DND-41 (cell line): ENCODE measurements around the gene OTOF.

Experiments
- ATAC-seq: fragments of 200-7000 bp; cut with Tn5 transposase; 3 replicates; pipeline ENCODE4 v1.9.1; 2021; ENCODE audit warnings: low read depth; ENCODE audit not compliant: insufficient read depth
- DNase-seq: peaks from one replicate; pipeline ENCODE4 v3.0.0-alpha.2; 2020
- H2AFZ ChIP-seq: 2 replicates; pipeline ENCODE4 v1.6.0; 2012; ENCODE audit warnings: low read depth, low read length
- H3K27ac ChIP-seq: 2 replicates; pipeline ENCODE4 v1.5.1; 2012; ENCODE audit warnings: low read length, inconsistent platforms
- H3K27me3 ChIP-seq: fragments of 200-600 bp; sonication (generic); 2 replicates; pipeline ENCODE4 v1.6.0; 2012; ENCODE audit warnings: low read length, mild to moderate bottlenecking, inconsistent platforms; ENCODE audit not compliant: insufficient read depth, poor library complexity
- H3K36me3 ChIP-seq: 2 replicates; pipeline ENCODE4 v1.5.1; 2012; ENCODE audit warnings: low read length, inconsistent platforms; ENCODE audit not compliant: insufficient read depth
- H3K4me1 ChIP-seq: 2 replicates; pipeline ENCODE4 v1.5.1; 2012; ENCODE audit warnings: mild to moderate bottlenecking, low read length; ENCODE audit not compliant: insufficient read depth
- H3K4me2 ChIP-seq: 2 replicates; pipeline ENCODE4 v1.6.0; 2012; ENCODE audit warnings: mild to moderate bottlenecking, moderate library complexity, low read length, inconsistent platforms; ENCODE audit not compliant: insufficient read depth
- H3K4me3 ChIP-seq, 2 experiments: fragments of 200-600 bp in 1 of 2; shearing (Covaris generic) in 1 of 2; 2 replicates each; pipeline ENCODE4 v1.5.1; 2012 to 2016; ENCODE audit warnings: inconsistent platforms in 2 of 2, low read length in 2 of 2, mild to moderate bottlenecking in 2 of 2, low read depth in 1 of 2, moderate library complexity in 1 of 2
- H3K79me2 ChIP-seq: 2 replicates; pipeline ENCODE4 v1.6.0; 2012; ENCODE audit warnings: low read length, inconsistent platforms; ENCODE audit not compliant: insufficient read depth
- H3K9ac ChIP-seq: 2 replicates; pipeline ENCODE4 v1.6.0; 2012; ENCODE audit warnings: low read depth, mild to moderate bottlenecking, inconsistent platforms, low read length, moderate library complexity
- H3K9me3 ChIP-seq: 2 replicates; pipeline ENCODE4 v1.5.1; 2012; ENCODE audit warnings: low read length, moderate library complexity, mild to moderate bottlenecking, inconsistent platforms; ENCODE audit not compliant: insufficient read depth, severe bottlenecking
- H4K20me1 ChIP-seq: 2 replicates; pipeline ENCODE4 v1.6.0; 2012; ENCODE audit warnings: low read length; ENCODE audit not compliant: insufficient read depth
- EZH2 ChIP-seq: IDR thresholded peaks from 3 replicates; pipeline ENCODE4 v1.6.1; 2012; ENCODE audit warnings: borderline replicate concordance, low read depth, mild to moderate bottlenecking, moderate library complexity, low read length, inconsistent platforms; ENCODE audit not compliant: severe bottlenecking
- TF ChIP-seq, protein P1 (sequence below): IDR thresholded peaks from 2 replicates; pipeline ENCODE4 v1.5.1; 2012; ENCODE audit warnings: borderline replicate concordance, low read length, moderate library complexity, mild to moderate bottlenecking; ENCODE audit not compliant: poor library complexity, severe bottlenecking; ENCODE audit errors: extremely low read depth

The OTOF gene

GRCh38 chr2:26477911-26478253, at the start of gene OTOF:
Gene OTOF (minus strand): TSS chr2:26478124.
- DNase-seq: no peak
- H3K79me2 ChIP-seq: no peaks in the 10 kb centered on the region
- H3K27ac ChIP-seq: no peak within 1 kb of the TSS
- no peak within 1 kb of the TSS for H3K9ac ChIP-seq
- no peaks in the 10 kb centered on the region for H3K9me3 ChIP-seq
- H3K4me1 ChIP-seq: no peaks in the 10 kb centered on the region
- H3K36me3 ChIP-seq: no peaks in the 10 kb centered on the region
- no peak within 1 kb of the TSS for H2AFZ ChIP-seq
- H3K4me2 ChIP-seq: no peak within 1 kb of the TSS
- no peaks in the 10 kb centered on the region for H3K27me3 ChIP-seq
- H3K4me3 ChIP-seq: no peak within 1 kb of the TSS
- no peaks in the 10 kb centered on the region for H4K20me1 ChIP-seq
- no peak for ATAC-seq
- TF ChIP-seq, protein P1, sequence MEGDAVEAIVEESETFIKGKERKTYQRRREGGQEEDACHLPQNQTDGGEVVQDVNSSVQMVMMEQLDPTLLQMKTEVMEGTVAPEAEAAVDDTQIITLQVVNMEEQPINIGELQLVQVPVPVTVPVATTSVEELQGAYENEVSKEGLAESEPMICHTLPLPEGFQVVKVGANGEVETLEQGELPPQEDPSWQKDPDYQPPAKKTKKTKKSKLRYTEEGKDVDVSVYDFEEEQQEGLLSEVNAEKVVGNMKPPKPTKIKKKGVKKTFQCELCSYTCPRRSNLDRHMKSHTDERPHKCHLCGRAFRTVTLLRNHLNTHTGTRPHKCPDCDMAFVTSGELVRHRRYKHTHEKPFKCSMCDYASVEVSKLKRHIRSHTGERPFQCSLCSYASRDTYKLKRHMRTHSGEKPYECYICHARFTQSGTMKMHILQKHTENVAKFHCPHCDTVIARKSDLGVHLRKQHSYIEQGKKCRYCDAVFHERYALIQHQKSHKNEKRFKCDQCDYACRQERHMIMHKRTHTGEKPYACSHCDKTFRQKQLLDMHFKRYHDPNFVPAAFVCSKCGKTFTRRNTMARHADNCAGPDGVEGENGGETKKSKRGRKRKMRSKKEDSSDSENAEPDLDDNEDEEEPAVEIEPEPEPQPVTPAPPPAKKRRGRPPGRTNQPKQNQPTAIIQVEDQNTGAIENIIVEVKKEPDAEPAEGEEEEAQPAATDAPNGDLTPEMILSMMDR: no peak
- TF ChIP-seq EZH2: no peak

GRCh38 chr2:26526589-26526988, 48.7 kb upstream of the OTOF start:
- Histone ChIP-seq H3K4me2 (no peak overlapping the region), H3K36me3 (no peaks in the 10 kb centered on the region), H3K4me1 (no peaks in the 10 kb centered on the region), H3K4me3 (no peak overlapping the region), H3K27me3 (no peaks in the 10 kb centered on the region), H3K9ac (no peak overlapping the region), H3K27ac (no peak overlapping the region), H3K9me3 (no peaks in the 10 kb centered on the region), H2AFZ (no peak overlapping the region), H3K79me2 (no peaks in the 10 kb centered on the region), H4K20me1 (no peaks in the 10 kb centered on the region)
- no peak for ATAC-seq
- no peak for TF ChIP-seq EZH2
- TF ChIP-seq, protein P1: no peak
- no peak for DNase-seq

DNA sequence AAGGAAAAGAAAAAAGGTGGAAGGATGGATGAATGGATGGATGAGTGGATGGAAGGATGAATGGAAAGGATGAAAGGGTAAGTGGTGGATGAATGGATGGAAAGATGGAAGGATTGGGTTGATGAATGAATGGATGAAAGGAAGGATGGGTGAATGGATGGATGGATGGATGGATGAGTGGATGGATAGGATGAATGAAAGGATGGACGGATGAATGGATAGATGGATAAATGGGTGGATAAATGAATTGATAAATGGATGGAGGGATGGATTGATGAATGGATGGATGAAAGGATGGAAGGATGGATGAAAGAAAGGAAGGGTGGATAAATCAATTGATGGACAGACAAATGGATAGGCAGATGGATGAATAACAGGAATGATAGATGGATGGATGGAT, 48.2 kb upstream of the OTOF start:
- no peaks in the 10 kb centered on the region for H3K36me3 ChIP-seq
- no peak overlapping the region for H3K4me2 ChIP-seq
- no peak overlapping the region for H3K4me3 ChIP-seq
- ATAC-seq (no peak), DNase-seq (no peak)
- no peaks in the 10 kb centered on the region for H3K27me3 ChIP-seq
- H3K9me3 ChIP-seq: no peaks in the 10 kb centered on the region
- H2AFZ ChIP-seq: no peak overlapping the region
- TF ChIP-seq EZH2: no peak
- TF ChIP-seq, protein P1: no peak
- H3K4me1 ChIP-seq: no peaks in the 10 kb centered on the region
- no peaks in the 10 kb centered on the region for H4K20me1 ChIP-seq
- H3K9ac ChIP-seq: no peak overlapping the region
- no peak overlapping the region for H3K27ac ChIP-seq
- H3K79me2 ChIP-seq: no peaks in the 10 kb centered on the region

DNA sequence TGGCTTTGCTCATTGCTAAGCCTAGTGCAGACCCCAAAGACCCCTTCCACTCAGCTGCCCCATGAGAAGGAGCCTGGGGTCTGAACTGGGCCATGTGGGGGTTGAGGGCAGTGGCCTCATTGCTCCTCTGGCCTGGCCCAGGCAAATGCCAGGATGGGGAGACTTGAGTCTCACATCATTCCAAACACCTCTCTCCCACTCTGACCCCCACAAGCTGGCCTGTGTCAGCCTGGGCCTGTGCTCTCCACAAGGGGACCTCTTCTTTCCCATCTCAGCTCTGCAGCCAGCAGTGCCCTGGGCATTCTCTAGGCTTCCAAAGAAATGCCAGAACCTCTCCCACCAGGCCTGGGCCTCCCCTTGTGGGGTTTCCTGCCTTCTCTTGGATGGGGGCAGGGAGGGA, 45.8 kb upstream of the OTOF start:
- Histone ChIP-seq H3K79me2 (no peaks in the 10 kb centered on the region), H3K9me3 (no peaks in the 10 kb centered on the region), H3K27ac (no peak overlapping the region), H3K4me1 (peaks cover 16% of the 10 kb centered on the region), H3K27me3 (no peaks in the 10 kb centered on the region), H3K4me3 (no peak overlapping the region), H3K36me3 (no peaks in the 10 kb centered on the region), H4K20me1 (no peaks in the 10 kb centered on the region; the same call in 1 of the 2 replicates), H3K9ac (no peak overlapping the region), H2AFZ (no peak overlapping the region), H3K4me2 (no peak overlapping the region)
- no peak for TF ChIP-seq EZH2
- TF ChIP-seq, protein P1: no peak
- ATAC-seq (no peak), DNase-seq (no peak)
